HUES48 (cell line): ENCODE data around the gene USP17L19.
"Not testable (repeated sequence)": the region's sequence is repeated elsewhere in the genome, so short reads cannot be mapped to it uniquely, and the experiment has no call there.

Experiments used
- H3K27ac ChIP-seq: one replicate; pipeline ENCODE4 v1.7.0; 2013; ENCODE audit warnings: low read depth, low read length, inconsistent platforms
- H3K27me3 ChIP-seq: 2 replicates; pipeline ENCODE4 v1.6.1; 2013; ENCODE audit warnings: mild to moderate bottlenecking, low read length; ENCODE audit not compliant: control insufficient read depth, insufficient read depth
- H3K36me3 ChIP-seq: 2 replicates; pipeline ENCODE4 v1.6.1; 2013; ENCODE audit warnings: low read length; ENCODE audit not compliant: control insufficient read depth, insufficient read depth
- H3K4me1 ChIP-seq: 2 replicates; pipeline ENCODE4 v1.6.1; 2013; ENCODE audit warnings: mild to moderate bottlenecking, low read length; ENCODE audit not compliant: control insufficient read depth, insufficient read depth
- H3K4me3 ChIP-seq: 2 replicates; pipeline ENCODE4 v1.5.1; 2013; ENCODE audit warnings: mild to moderate bottlenecking, low read depth, low read length
- H3K9ac ChIP-seq: 2 replicates; pipeline ENCODE4 v1.6.1; 2013; ENCODE audit warnings: mild to moderate bottlenecking, low read depth, low read length, moderate library complexity
- H3K9me3 ChIP-seq: 2 replicates; pipeline ENCODE4 v1.6.1; 2013; ENCODE audit warnings: low read length; ENCODE audit not compliant: control insufficient read depth, insufficient read depth

USP17L19 gene

GRCh38 chr4:9253078-9253477, at the start of gene USP17L19:
TSS of gene USP17L19 (plus strand) at chr4:9253378. CDS start at chr4:9253378, 0 bp downstream.
- not testable (repeated sequence) for H3K4me3 ChIP-seq, H3K9me3 ChIP-seq, H3K36me3 ChIP-seq, H3K4me1 ChIP-seq, H3K27ac ChIP-seq, H3K27me3 ChIP-seq, H3K9ac ChIP-seq

GRCh38 chr4:9210357-9210756, 42.8 kb upstream of the USP17L19 start, which contains the start of gene USP17L10:
TSS of gene USP17L10 (plus strand) at chr4:9210657. CDS start at chr4:9210657, 0 bp downstream.
- H3K36me3 ChIP-seq, H3K4me1 ChIP-seq, H3K27ac ChIP-seq, H3K9ac ChIP-seq, H3K4me3 ChIP-seq, H3K9me3 ChIP-seq, H3K27me3 ChIP-seq: not testable (repeated sequence)

- not testable (repeated sequence) for H3K27me3 ChIP-seq, H3K9me3 ChIP-seq, H3K27ac ChIP-seq, H3K4me3 ChIP-seq, H3K9ac ChIP-seq, H3K36me3 ChIP-seq, H3K4me1 ChIP-seq
Measured at GRCh38 chr4:9214701-9215100, 38.5 kb upstream of the USP17L19 start.

- not testable (repeated sequence) for H3K9ac ChIP-seq, H3K4me1 ChIP-seq, H3K9me3 ChIP-seq, H3K27me3 ChIP-seq, H3K4me3 ChIP-seq, H3K36me3 ChIP-seq, H3K27ac ChIP-seq
Measured at GRCh38 chr4:9215105-9215504, 38.1 kb upstream of the USP17L19 start, which contains the start of gene USP17L11. TSS of gene USP17L11 (plus strand) at chr4:9215405. CDS start at chr4:9215405, 0 bp downstream.

GRCh38 chr4:9219852-9220251, 33.3 kb upstream of the USP17L19 start, which contains the start of gene USP17L12:
TSS of gene USP17L12 (plus strand) at chr4:9220152. CDS start at chr4:9220152, 0 bp downstream.
- H3K4me1 ChIP-seq, H3K9ac ChIP-seq, H3K36me3 ChIP-seq, H3K9me3 ChIP-seq, H3K27ac ChIP-seq, H3K27me3 ChIP-seq, H3K4me3 ChIP-seq: not testable (repeated sequence)

- not testable (repeated sequence) for H3K4me1 ChIP-seq, H3K4me3 ChIP-seq, H3K36me3 ChIP-seq, H3K9me3 ChIP-seq, H3K27ac ChIP-seq, H3K9ac ChIP-seq, H3K27me3 ChIP-seq
Measured at GRCh38 chr4:9224596-9224995, 28.6 kb upstream of the USP17L19 start, which contains the start of gene USP17L13. TSS of gene USP17L13 (plus strand) at chr4:9224896. CDS start at chr4:9224896, 0 bp downstream.

- not testable (repeated sequence) for H3K9me3 ChIP-seq, H3K27ac ChIP-seq, H3K4me3 ChIP-seq, H3K4me1 ChIP-seq, H3K9ac ChIP-seq, H3K27me3 ChIP-seq, H3K36me3 ChIP-seq
Measured at GRCh38 chr4:9230249-9230648, 22.9 kb upstream of the USP17L19 start.

GRCh38 chr4:9234085-9234484, 19.1 kb upstream of the USP17L19 start, which contains the start of gene USP17L15:
TSS of gene USP17L15 (plus strand) at chr4:9234385. CDS start at chr4:9234385, 0 bp downstream.
- not testable (repeated sequence) for H3K9me3 ChIP-seq, H3K36me3 ChIP-seq, H3K27ac ChIP-seq, H3K9ac ChIP-seq, H3K4me3 ChIP-seq, H3K27me3 ChIP-seq, H3K4me1 ChIP-seq

- not testable (repeated sequence) for H3K9ac ChIP-seq, H3K4me1 ChIP-seq, H3K36me3 ChIP-seq, H3K27ac ChIP-seq, H3K27me3 ChIP-seq, H3K9me3 ChIP-seq, H3K4me3 ChIP-seq
Measured at GRCh38 chr4:9238461-9238860, 14.7 kb upstream of the USP17L19 start.

- not testable (repeated sequence) for H3K27ac ChIP-seq, H3K27me3 ChIP-seq, H3K9me3 ChIP-seq, H3K4me3 ChIP-seq, H3K4me1 ChIP-seq, H3K36me3 ChIP-seq, H3K9ac ChIP-seq
Measured at GRCh38 chr4:9243579-9243978, 9.6 kb upstream of the USP17L19 start, which contains the start of gene USP17L17. TSS of gene USP17L17 (plus strand) at chr4:9243879. CDS start at chr4:9243879, 0 bp downstream.

- not testable (repeated sequence) for H3K9ac ChIP-seq, H3K9me3 ChIP-seq, H3K36me3 ChIP-seq, H3K4me3 ChIP-seq, H3K4me1 ChIP-seq, H3K27ac ChIP-seq, H3K27me3 ChIP-seq
Measured at GRCh38 chr4:9247953-9248680, 5.1 kb upstream of the USP17L19 start, which contains the start of gene USP17L18. TSS of gene USP17L18 (plus strand) at chr4:9248630. CDS start at chr4:9248630, 0 bp downstream.
